Activated T-cell treated with anti-CD3 and anti-CD28 coated beads, Interleukin-2, amount 50 U/mL, for 72 hours (primary cell): ENCODE results near the gene MIB1. TPM values are rescaled to one million over a fixed set of nuclear protein-coding genes. Genes with fewer than 3 reads are reported as not detected.

Source experiments
- ATAC-seq, 2 donors: fragments of 150-1000 bp; cut with Tn5 transposase; replicated peaks in 1 of 2; 2 replicates each; pipeline ENCODE4 v1.10.0; 2021; ENCODE audit warnings: moderate library complexity in 2 of 2, mild to moderate bottlenecking in 1 of 2
- DNase-seq, 2 donors: peaks; one replicate each; pipeline ENCODE4 v3.0.0; 2021 to 2022; ENCODE audit warnings: mixed read lengths in 1 of 2
- H3K27ac Mint-ChIP-seq: one replicate; pipeline ENCODE4 v1.8.0; 2022; ENCODE audit warnings: mild to moderate bottlenecking, moderate library complexity, mixed read lengths
- H3K27me3 Mint-ChIP-seq: one replicate; pipeline ENCODE4 v1.8.0; 2022; ENCODE audit warnings: low read depth, mixed read lengths
- H3K36me3 Mint-ChIP-seq, 2 donors: one replicate each; pipeline ENCODE4 v1.8.0; 2022; ENCODE audit warnings: mixed read lengths in 2 of 2, mild to moderate bottlenecking in 1 of 2; ENCODE audit not compliant: insufficient read depth in 2 of 2
- H3K4me1 Mint-ChIP-seq: one replicate; pipeline ENCODE4 v1.8.0; 2022; ENCODE audit warnings: low read depth, mixed read lengths
- H3K4me3 Mint-ChIP-seq, 2 donors: one replicate each; pipeline ENCODE4 v1.8.0; 2022; ENCODE audit warnings: mild to moderate bottlenecking in 2 of 2, mixed read lengths in 2 of 2, moderate library complexity in 2 of 2
- H3K9me3 Mint-ChIP-seq, 2 donors: one replicate each; pipeline ENCODE4 v1.8.0; 2022; ENCODE audit warnings: mixed read lengths in 2 of 2
- total RNA-seq, 2 donors: library from RNA; stranded (reverse); gene quantifications; one replicate each; pipeline ENCODE4 v1.2.3, GENCODE V29; 2022

The MIB1 gene
- total RNA-seq, 2 donors from 2014 or later = 45.4 to 47.6 TPM

GRCh38 chr18:21914739-21915319 lies 174.2 kb downstream of the MIB1 start:
- Mint-ChIP-seq H3K4me3 (no peak overlapping the region), H3K27ac (no peak overlapping the region), H3K4me1 (no peaks in the 10 kb centered on the region), H3K36me3 (no peaks in the 10 kb centered on the region), H3K9me3 (peaks cover 0 to 5% of the 10 kb centered on the region in 2 donors), H3K27me3 (peaks cover 8% of the 10 kb centered on the region)
- DNase-seq (no peak), ATAC-seq (no peak)

GRCh38 chr18:21915546-21915945 lies 175.0 kb downstream of the MIB1 start:
- no peak for ATAC-seq
- Mint-ChIP-seq H3K9me3 (peaks cover 0 to 5% of the 10 kb centered on the region in 2 donors), H3K36me3 (no peaks in the 10 kb centered on the region), H3K4me3 (no peak overlapping the region), H3K27me3 (peaks cover 8% of the 10 kb centered on the region), H3K4me1 (no peaks in the 10 kb centered on the region), H3K27ac (no peak overlapping the region)
- no peak for DNase-seq

- Mint-ChIP-seq H3K9me3 (peaks cover 4 to 5% of the 10 kb centered on the region in 2 donors), H3K4me1 (no peaks in the 10 kb centered on the region), H3K4me3 (no peak overlapping the region), H3K27ac (no peak overlapping the region), H3K36me3 (no peaks in the 10 kb centered on the region), H3K27me3 (peaks cover 8% of the 10 kb centered on the region)
- DNase-seq = no peak
- no peak for ATAC-seq
These were observed 176.0 kb downstream of the MIB1 start for GRCh38 chr18:21916594-21916993.

GRCh38 chr18:21918693-21919092 lies 178.1 kb downstream of the MIB1 start:
- no peak overlapping the region for H3K4me3 Mint-ChIP-seq
- no peak for ATAC-seq
- peaks cover 4 to 5% of the 10 kb centered on the region in 2 donors for H3K9me3 Mint-ChIP-seq
- no peaks in the 10 kb centered on the region for H3K36me3 Mint-ChIP-seq
- no peak overlapping the region for H3K27ac Mint-ChIP-seq
- DNase-seq = no peak
- H3K4me1 Mint-ChIP-seq = no peaks in the 10 kb centered on the region
- H3K27me3 Mint-ChIP-seq = peaks cover 8% of the 10 kb centered on the region

Other genes with a start within 250 kb of the MIB1 start
- 10 to 100 TPM; 23.0 to 23.6 TPM for gene ESCO1, start 140.1 kb upstream of the MIB1 start, total RNA-seq
- 10 to 100 TPM; 82.5 to 82.9 TPM for gene SNRPD1, start 128.5 kb upstream of the MIB1 start, total RNA-seq
- gene ABHD3, start 36.0 kb upstream of the MIB1 start, total RNA-seq = 10 to 100 TPM; 28.9 to 32.0 TPM